ENCODE results near the gene MFSD12.
"Not testable (repeated sequence)": the region's sequence is repeated elsewhere in the genome, so short reads cannot be mapped to it uniquely, and the experiment has no call there.

Gene MFSD12

DNA sequence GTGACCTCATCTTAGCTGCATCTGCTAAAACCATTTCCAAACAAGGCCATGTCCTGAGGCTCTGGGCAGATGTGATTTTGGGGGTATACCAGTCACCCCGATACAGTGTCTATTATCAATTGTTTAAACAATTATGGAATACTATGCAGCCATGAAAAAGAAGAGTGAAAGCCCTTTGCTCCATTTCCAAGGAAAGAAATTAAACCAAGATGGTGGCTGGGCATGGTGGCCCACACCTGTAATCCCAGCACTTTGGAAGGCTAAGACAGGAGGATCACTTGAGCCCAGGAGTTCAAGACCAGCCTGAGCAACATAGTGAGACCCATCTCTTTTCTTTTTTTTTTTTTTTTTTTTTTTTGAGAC lies 17.6 kb downstream of the MFSD12 start:
- in situ Hi-C loops (cut with MboI; ENCODE audit: low pct_unique_long_range_greater_than_20kb, low sequenced_read_pairs): no loop called here
- DNase-seq: no peak

DNA sequence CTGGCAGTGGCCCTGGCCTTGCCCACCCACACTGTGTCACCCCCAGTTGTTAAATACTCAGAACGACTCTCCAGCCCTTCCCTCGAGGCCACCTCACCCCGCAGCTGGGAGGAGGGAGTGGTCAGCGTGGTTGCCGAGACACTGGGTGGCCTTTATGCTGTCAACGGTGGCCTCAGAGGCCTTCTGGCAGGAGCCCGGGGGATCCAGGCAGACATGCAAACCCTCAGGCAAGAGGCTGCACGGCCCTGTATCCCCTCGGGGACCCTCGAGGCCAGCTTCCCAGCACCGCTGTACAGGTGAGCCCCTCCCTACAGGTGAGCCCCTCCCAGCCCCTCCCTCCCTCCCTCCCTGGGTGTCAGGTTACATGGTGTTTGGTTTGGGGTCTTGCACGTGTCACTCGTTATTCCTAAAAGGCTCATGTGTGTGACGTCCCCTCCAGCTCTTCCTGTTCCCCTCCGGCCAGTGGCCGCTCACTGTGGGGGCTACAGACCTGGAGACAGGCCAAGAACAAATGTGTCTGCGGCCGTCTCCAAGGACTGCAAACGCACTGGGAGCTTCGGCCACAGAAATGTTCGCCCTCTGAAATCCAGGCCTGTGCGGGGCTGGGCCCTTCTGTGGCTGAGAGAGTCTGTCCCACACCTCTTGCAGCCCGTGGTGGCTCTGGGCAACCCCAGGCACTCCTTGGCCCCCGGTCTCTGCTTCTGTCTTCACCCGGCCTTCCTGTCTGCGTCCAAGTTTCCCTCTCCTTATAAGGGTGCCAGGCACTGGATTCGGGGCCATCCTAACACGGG lies 18.2 kb downstream of the MFSD12 start, which contains the start of gene TEKTIP1:
TEKTIP1 (plus strand) TSS at position 210 of the 791 bp plus-strand sequence; CDS start at position 214, 4 bp downstream.
- in situ Hi-C loops (cut with MboI; ENCODE audit: low pct_unique_long_range_greater_than_20kb, low sequenced_read_pairs): no loop called here
- no peak for DNase-seq

DNA sequence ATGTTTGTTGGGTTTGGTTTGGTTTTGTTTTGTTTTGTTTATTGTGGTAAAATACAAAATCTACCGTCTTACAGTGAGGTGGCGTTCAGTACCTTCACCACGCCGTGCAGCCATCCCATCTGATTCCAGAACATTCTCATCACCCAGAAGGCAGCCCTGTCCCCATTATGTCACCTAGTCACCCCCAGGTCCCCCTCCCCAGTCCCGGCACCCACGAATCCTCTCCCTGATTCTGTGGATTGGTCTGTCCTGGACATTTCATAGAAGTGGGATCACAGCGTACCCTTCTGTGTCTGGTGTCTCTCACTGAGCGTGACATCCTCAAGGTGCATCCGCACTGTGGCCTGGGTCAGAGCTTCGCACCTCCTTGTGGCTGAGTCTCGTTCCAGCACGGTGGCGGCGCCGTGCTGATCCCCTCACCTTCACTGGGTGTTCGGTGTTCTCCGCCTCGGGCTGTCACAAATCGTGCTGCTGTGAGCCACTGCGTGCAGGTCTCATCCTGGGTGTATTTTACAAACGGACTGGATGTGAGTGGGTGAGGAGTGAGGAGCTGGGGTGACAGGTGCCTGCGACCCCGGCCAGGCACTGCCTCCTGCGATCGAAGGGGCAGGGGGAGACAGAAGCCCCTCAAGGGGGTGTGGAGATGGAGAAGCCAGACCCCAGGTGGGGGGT lies 19.0 kb downstream of the MFSD12 start:
- DNase-seq: no peak
- in situ Hi-C loops (cut with MboI; ENCODE audit: low pct_unique_long_range_greater_than_20kb, low sequenced_read_pairs): no loop called here

DNA sequence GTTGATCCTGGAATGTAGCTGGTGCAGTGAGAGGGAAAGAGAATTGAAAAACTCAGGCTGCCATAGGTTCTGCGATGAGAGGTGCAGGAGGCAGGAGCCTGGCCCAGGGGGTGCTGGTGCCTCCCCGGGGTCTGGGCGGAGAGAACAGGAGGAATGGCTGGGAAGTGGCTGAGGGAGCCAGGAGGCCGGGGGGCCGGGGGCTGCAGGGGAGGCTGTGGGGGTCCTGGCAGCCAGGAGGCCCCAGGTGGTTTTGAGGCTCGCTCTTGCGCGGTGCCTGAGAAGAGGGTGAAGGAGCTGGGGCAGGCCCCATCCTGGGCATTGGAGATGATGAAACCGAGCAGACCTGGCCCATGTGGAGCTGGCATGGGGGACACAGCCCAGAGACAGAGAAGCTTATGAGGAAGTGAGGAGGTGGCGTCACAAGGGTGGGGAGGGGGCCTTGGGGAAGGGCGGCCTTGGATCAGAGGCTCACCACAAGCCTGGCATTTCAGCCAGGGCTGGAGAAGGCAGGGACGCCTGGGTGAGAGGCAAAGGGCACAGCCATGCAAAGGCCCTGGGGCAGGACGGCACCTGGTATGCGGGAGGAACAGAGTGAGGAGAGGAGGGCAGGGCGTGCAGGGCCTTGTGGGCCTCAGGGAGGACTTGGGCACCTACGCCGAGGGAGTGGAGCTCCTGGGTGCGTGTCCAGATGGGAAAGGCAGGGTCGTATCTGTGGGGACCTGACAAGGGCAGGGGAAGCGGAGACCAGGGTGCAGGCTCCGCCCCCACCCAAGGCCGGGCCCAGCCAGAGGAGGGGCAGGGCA lies 19.7 kb downstream of the MFSD12 start:
- no peak for DNase-seq
- in situ Hi-C loops (cut with MboI; ENCODE audit: low pct_unique_long_range_greater_than_20kb, low sequenced_read_pairs): no loop called here

DNA sequence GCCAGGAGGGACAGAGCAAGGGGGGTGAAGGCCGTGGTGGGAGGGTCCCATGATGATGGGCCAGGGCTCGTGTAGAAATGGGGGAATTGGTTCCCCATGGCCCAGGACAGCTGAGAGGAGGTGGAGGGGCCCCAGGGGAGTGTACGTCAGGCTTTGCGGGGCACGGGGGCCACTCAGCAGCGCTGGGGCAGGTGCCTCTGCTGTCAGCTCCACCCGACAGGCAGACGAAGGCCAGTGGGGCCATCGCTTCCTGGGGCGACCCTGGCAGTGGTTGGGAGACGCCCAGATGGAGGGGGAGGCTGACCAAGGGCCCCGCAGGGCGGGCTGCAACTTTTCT lies 20.3 kb downstream of the MFSD12 start:
- DNase-seq: no peak
- in situ Hi-C loops (cut with MboI; ENCODE audit: low pct_unique_long_range_greater_than_20kb, low sequenced_read_pairs): no loop called here

DNA sequence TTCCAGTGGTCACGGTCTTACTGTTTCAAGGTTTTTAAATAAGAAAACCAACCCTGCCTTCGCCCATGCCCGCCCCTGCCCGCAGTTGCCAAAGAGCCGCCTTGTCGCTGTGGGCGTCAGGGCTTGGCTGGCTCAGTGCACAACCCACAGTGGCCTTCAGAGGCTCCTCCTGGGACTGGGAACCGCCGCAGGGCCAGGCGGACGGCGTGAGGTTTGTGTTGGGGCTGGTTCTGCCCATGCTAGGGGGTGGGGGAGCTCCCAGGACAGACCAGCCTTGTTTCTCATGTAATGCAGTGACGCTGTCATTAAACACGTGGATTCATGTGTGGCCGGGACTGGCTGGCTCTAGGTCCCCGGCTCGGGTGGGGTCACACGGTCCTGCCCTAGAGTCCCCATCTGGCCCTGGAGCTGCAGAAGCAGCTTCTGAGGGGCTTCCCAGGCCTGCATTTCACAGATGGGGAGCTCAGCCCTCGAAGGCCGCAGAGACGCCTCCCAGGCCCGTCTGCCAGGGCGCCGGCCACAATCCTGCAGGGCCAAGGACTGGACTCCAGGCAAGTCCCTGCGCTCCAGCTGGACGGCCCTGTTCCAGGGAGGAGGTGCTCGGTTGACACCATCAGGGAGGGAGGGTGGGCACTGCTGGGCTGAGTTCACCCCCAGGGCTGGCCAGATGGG lies 20.8 kb downstream of the MFSD12 start:
- DNase-seq: no peak
- in situ Hi-C loops (cut with MboI; ENCODE audit: low pct_unique_long_range_greater_than_20kb, low sequenced_read_pairs): no loop called here

DNA sequence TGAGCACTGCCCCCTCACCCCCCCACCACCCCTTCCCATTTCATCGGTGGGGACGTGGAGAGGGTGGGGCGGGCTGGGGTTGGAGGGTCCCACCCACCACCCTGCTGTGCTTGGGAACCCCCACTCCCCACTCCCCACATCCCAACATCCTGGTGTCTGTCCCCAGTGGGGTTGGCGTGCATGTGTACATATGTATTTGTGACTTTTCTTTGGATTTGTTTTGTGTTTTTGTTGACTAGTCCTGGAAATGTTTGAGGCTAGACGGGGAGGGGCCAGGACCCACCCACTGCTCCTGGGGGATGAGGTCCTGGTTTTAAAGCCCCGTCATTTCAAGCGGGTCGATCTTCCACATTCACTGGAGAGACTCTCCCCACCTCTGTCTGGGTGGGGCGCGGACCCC lies 21.4 kb downstream of the MFSD12 start:
- in situ Hi-C loops (cut with MboI; ENCODE audit: low pct_unique_long_range_greater_than_20kb, low sequenced_read_pairs): no loop called here

DNA sequence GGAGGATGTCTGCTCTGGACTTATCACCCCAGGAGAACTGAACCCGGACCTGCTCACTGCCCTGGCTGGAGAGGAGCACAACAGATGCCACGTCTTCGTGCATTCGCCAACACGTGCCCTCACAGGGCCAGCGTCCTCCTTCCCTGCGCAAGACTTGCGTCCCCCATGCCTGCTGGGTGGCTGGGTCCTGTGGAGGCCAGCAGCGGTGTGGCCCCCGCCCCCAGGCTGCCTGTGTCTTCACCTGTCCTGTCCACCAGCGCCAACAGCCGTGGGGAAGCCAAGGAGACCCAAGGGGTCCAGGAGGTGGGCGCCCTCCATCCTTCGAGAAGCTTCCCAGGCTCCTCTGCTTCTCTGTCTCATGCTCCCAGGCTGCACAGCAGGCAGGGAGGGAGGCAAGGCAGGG lies 21.8 kb downstream of the MFSD12 start:
- in situ Hi-C loops (cut with MboI; ENCODE audit: low pct_unique_long_range_greater_than_20kb, low sequenced_read_pairs): no loop called here
- no peak for DNase-seq

More for the DNA sequence above, 21.4 kb downstream of the MFSD12 start:
- DNase-seq: no peak

DNA sequence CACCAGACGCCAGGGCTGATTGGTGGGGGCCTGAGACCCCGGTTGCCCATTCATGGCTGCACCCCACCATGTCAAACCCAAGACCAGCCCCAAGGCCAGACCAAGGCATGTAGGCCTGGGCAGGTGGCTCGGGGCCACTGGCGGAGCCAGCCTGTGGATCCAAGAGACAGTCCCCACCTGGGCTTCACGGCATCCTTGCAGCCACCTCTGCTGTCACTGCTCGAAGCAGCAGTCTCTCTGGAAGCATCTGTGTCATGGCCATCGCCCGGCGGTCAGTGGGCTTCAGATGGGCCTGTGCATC lies 22.2 kb downstream of the MFSD12 start:
- no peak for DNase-seq
- in situ Hi-C loops (cut with MboI; ENCODE audit: low pct_unique_long_range_greater_than_20kb, low sequenced_read_pairs): no loop called here

DNA sequence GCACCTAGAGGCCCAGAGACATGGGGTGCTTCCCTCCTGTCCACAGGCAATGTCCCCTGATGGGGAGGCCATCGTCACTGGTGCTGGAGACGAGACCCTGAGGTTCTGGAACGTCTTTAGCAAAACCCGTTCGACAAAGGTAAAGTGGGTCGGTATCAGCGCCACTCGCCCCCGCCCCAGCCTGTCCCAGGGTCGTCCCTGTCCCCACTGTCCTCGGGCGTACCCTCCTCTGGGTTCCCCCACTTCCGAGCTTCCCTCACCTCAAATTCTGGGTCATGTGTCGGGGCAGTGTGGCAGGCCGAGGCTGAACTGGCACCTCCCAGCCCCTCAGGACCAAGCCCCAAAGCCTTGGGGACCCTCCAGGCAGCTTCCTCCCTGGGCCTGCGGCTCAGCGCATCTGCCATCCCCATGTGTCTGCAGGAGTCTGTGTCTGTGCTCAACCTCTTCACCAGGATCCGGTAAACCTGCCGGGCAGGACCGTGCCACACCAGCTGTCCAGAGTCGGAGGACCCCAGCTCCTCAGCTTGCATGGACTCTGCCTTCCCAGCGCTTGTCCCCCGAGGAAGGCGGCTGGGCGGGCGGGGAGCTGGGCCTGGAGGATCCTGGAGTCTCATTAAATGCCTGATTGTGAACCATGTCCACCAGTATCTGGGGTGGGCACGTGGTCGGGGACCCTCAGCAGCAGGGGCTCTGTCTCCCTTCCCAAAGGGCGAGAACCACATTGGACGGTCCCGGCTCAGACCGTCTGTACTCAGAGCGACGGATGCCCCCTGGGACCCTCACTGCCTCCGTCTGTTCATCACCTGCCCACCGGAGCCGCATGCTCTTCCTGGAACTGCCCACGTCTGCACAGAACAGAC lies 22.8 kb downstream of the MFSD12 start:
- in situ Hi-C loops (cut with MboI; ENCODE audit: low pct_unique_long_range_greater_than_20kb, low sequenced_read_pairs): no loop called here

DNA sequence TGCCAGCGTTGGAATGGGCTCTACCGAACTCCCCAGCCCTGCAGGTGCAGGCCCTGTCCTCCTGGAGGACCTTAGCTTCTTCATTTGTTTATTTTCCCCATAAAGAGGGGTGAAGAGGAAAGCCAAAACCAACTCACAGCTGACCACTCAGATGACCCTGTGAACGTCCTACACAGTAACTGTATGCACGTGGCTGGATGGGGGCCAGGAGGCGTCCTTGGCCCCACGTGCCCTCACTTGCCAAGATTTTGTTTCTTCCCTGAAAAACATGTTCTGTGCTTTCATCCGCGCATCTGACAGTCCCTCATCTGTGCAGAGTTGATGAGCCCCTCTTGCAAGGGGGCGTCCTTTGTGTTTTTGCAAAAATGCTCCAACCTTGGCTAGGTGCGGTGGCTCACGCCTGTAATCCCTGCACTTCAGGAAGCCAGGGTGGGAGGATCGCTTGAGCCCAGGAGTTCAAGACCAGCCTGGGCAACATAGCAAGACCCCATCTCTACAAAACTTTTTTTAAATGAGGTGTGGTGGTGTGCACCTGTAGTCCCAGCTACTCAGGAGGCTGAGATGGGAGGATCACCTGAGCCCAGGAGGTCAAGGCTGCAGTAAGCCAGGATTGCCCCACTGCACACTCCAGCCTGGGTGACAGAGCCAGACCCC lies 23.7 kb downstream of the MFSD12 start:
- in situ Hi-C loops (cut with MboI; ENCODE audit: low pct_unique_long_range_greater_than_20kb, low sequenced_read_pairs): no loop called here
- DNase-seq: no peak

More for the DNA sequence above, 22.8 kb downstream of the MFSD12 start:
- DNase-seq: no peak

DNA sequence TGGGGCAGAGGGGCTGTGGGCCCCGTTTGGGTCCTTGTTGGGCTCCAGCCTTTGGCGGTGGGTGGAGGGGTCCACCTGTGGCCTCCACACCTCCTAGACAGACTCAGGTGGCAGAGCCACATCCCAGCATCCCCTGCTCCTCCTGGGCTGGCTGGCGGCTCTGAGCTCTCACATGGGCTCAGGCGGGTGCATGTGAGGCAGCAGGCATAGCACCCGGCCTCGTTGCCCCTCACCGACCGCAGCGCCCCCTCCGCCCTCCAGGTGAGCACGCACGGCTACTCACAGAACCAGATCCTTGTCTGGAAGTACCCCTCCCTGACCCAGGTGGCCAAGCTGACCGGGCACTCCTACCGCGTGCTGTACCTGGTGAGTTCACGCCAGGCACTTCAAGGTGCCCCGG lies 24.4 kb downstream of the MFSD12 start:
- in situ Hi-C loops (cut with MboI; ENCODE audit: low pct_unique_long_range_greater_than_20kb, low sequenced_read_pairs): no loop called here
- no peak for DNase-seq

DNA sequence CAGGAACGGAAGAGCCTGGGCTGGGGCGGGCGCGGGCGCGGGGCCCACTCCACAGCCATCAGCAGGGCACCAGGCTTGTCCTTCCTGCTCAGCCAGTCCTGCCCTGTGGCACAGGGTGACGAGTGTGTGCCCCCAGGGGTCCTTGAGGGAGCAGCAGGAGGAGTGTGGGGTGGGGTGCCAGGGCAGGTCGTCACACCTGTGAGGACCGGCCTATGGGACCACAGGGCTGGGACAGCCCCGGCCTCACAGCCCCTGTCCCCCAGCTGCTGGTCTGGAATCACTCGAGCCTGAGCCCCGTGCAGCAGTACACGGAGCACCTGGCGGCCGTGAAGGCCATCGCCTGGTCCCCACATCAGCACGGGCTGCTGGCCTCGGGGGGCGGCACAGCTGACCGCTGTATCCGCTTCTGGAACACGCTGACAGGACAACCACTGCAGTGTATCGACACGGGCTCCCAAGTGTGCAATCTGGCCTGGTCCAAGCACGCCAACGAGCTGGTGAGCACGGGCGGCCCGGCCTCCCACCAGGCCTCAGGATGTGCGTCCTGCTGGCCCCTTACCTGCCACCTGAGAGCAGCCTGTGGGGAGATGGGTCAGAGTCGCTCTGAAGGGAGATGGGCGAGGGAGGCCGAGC lies 25.1 kb downstream of the MFSD12 start:
- in situ Hi-C loops (cut with MboI; ENCODE audit: low pct_unique_long_range_greater_than_20kb, low sequenced_read_pairs): no loop called here
- no peak for DNase-seq

DNA sequence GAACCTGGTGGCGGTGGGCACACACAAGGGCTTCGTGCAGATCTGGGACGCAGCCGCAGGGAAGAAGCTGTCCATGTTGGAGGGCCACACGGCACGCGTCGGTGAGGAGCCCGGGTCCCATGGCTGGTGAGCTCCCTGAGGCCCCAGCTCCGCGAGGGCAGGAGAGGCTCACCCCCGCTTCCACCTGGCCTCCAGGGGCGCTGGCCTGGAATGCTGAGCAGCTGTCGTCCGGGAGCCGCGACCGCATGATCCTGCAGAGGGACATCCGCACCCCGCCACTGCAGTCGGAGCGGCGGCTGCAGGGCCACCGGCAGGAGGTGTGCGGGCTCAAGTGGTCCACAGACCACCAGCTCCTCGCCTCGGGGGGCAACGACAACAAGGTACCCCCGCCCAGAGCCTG lies 25.7 kb downstream of the MFSD12 start:
- in situ Hi-C loops (cut with MboI; ENCODE audit: low pct_unique_long_range_greater_than_20kb, low sequenced_read_pairs): no loop called here
- no peak for DNase-seq

DNA sequence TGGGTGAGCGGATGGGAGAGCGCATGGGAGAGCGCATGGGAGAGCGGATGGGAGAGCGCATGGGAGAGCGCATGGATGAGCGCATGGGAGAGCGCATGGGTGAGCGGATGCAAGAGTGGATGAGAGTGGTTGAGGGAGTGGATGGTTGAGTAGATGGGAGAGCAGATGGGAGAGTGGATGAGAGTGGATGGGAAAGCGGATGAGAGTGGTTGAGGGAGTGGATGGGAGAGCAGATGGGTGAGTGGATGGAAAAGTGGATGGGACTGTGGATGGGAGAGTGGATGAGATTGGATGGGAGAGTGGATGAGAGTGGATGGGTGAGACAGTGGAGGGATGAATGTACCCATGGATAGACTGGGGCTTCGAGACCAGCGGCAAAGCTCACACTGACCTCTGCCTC lies 27.0 kb downstream of the MFSD12 start:
- no peak for DNase-seq
- in situ Hi-C loops (cut with MboI; ENCODE audit: low pct_unique_long_range_greater_than_20kb, low sequenced_read_pairs): no loop called here

DNA sequence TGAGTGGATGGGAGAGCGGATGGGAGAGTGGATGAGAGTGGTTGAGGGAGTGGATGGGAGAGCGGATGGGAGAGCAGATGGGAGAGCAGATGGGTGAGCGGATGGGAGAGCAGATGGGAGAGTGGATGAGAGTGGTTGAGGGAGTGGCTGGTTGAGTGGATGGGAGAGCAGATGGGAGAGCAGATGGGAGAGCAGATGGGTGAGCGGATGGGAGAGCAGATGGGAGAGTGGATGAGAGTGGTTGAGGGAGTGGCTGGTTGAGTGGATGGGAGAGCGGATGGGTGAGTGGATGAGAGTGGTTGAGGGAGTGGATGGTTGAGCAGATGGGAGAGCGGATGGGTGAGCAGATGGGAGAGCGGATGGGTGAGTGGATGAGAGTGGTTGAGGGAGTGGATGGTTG lies 28.1 kb downstream of the MFSD12 start:
- in situ Hi-C loops (cut with MboI; ENCODE audit: low pct_unique_long_range_greater_than_20kb, low sequenced_read_pairs); DNase-seq: not testable (repeated sequence)

DNA sequence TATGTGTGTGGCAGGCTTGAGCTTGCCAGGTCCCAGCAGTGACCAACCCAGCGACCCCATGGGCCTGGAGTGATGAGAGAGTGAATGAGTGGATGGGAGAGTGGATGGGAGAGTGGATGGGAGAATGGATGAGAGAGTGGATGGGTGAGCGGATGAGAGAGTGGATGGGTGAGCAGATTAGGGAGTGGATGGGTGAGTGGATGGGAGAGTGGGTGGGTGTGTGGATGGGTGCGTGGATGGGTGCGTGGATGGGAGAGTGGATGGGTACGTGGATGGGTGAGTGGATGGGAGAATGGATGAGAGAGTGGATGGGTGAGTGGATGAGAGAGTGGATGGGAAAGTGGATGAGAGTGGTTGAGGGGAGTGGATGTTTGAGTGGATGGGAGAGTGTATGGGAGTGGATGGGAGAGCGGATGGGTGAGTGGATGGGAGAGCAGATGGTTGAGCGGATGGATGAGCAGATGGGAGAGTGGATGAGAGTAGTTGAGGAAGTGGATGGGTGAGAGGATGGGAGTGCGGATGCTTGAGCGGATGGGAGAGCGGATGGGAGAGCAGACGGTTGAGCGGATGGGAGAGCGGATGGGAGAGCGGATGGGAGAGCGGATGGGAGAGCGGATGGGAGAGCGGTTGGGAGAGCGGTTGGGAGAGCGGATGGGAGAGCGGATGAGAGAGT lies 28.7 kb downstream of the MFSD12 start:
- in situ Hi-C loops (cut with MboI; ENCODE audit: low pct_unique_long_range_greater_than_20kb, low sequenced_read_pairs): no loop called here
- no peak for DNase-seq
